Measurements from ENCODE around the gene TMEM203. TPM values are rescaled to one million over a fixed set of nuclear protein-coding genes. Genes with fewer than 3 reads are reported as not detected.

The TMEM203 gene
- total RNA-seq, 1 experiment from 2014 or later, result 36.4 TPM

- no peak overlapping the region for H2AFZ ChIP-seq (ENCODE audit: low read length)
- peak overlapping the region; percentile 59 for H3K4me3 ChIP-seq (ENCODE audit: low read length)
- DNase-seq (peak; percentile 93), ATAC-seq (peak; percentile 61)
- H3K79me2 ChIP-seq (ENCODE audit: low read length), result peaks cover 19% of the 10 kb centered on the region
- H3K9me2 ChIP-seq (replicated peaks; ENCODE audit: low read length), result no peaks in the 10 kb centered on the region
- H3K9me3 ChIP-seq (ENCODE audit: low read length), result no peaks in the 10 kb centered on the region
- peaks cover 2% of the 10 kb centered on the region for H3F3A ChIP-seq (ENCODE audit: low read length, unreplicated experiment)
- POLR2A ChIA-PET (ENCODE audit: unreplicated experiment), result interaction anchor here (1.2 kb wide), 1 partner anchor 14 kb away, joined by 4 read pairs; no protein-coding TSS in a partner anchor
- intact Hi-C loops (cut with micrococcal nuclease), result loop anchor here (5.0 kb wide), 2 partner anchors 39 to 109 kb away; partner anchors contain the start of genes ANAPC2 and SSNA1
- TSS peak; percentile 36 for BruUV-seq (replicated peaks)
- no peaks in the 10 kb centered on the region for H3K36me3 ChIP-seq (ENCODE audit: low read depth, low read length)
- CTCF ChIA-PET, result interaction anchor here (0.6 to 1.1 kb wide), 3 partner anchors 36 to 639 kb away, joined by 3 to 5 read pairs (median 4); partner anchors contain the start of genes ANAPC2 and SSNA1
- peaks cover 40% of the 10 kb centered on the region for H3K4me1 ChIP-seq (ENCODE audit: insufficient read depth, low read length)
- no peak for TF ChIP-seq EZH2phosphoT487 (IDR thresholded peaks at IDR 0.05; ENCODE audit: borderline replicate concordance, low read length)
- TF ChIP-seq EZH2 (IDR thresholded peaks at IDR 0.05; ENCODE audit: low read length, unreplicated experiment), result no peak
- TF ChIP-seq CTCF (conservative IDR thresholded peaks at IDR 0.05; ENCODE audit: low read depth, low read length), result no peak
- peak overlapping the region; percentile 99 for H3K27ac ChIP-seq (ENCODE audit: low read length)
- peak overlapping the region; percentile 88 for H3K4me2 ChIP-seq (ENCODE audit: low read length)
- H4K20me1 ChIP-seq (ENCODE audit: low read length), result no peaks in the 10 kb centered on the region
- H3K9ac ChIP-seq (ENCODE audit: low read length), result peak overlapping the region; percentile 83
- H3K27me3 ChIP-seq (ENCODE audit: low read length), result no peaks in the 10 kb centered on the region
Measured at GRCh38 chr9:137226338-137227053, 21.0 kb upstream of the TMEM203 start.

- Histone ChIP-seq H3F3A (ENCODE audit: low read length, unreplicated experiment) (peaks cover 2% of the 10 kb centered on the region), H3K79me2 (ENCODE audit: low read length) (peaks cover 19% of the 10 kb centered on the region), H3K4me1 (ENCODE audit: insufficient read depth, low read length) (peaks cover 40% of the 10 kb centered on the region), H3K9me2 (replicated peaks; ENCODE audit: low read length) (no peaks in the 10 kb centered on the region), H3K36me3 (ENCODE audit: low read depth, low read length) (no peaks in the 10 kb centered on the region), H3K27me3 (ENCODE audit: low read length) (no peaks in the 10 kb centered on the region), H4K20me1 (ENCODE audit: low read length) (no peaks in the 10 kb centered on the region), H3K9me3 (ENCODE audit: low read length) (no peaks in the 10 kb centered on the region), H3K4me2 (ENCODE audit: low read length) (peak overlapping the region; percentile 88), H3K4me3 (ENCODE audit: low read length) (peak overlapping the region; percentile 59), H3K27ac (ENCODE audit: low read length) (peak overlapping the region; percentile 99), H3K9ac (ENCODE audit: low read length) (peak overlapping the region; percentile 67), H2AFZ (ENCODE audit: low read length) (no peak overlapping the region)
- CTCF ChIA-PET, result no interaction called here
- DNase-seq, result no peak
- no peak for ATAC-seq
- POLR2A ChIA-PET (ENCODE audit: unreplicated experiment), result interaction anchor here (0.6 kb wide), 1 partner anchor 35 kb away, joined by 8 read pairs; no protein-coding TSS in a partner anchor
- TF ChIP-seq EZH2 (IDR thresholded peaks at IDR 0.05; ENCODE audit: low read length, unreplicated experiment), result no peak
- TF ChIP-seq CTCF (conservative IDR thresholded peaks at IDR 0.05; ENCODE audit: low read depth, low read length), result no peak
- no peak for TF ChIP-seq EZH2phosphoT487 (IDR thresholded peaks at IDR 0.05; ENCODE audit: borderline replicate concordance, low read length)
- intact Hi-C loops (cut with micrococcal nuclease), result loop anchor here (5.0 kb wide), 2 partner anchors 39 to 109 kb away; partner anchors contain the start of genes ANAPC2 and SSNA1
- BruUV-seq (replicated peaks), result no TSS peak
Measured at GRCh38 chr9:137225699-137226331, 20.4 kb upstream of the TMEM203 start.

Data from PC-3 (cell line).